HG02943 (cell line): ENCODE data around the gene TPK1.

ENCODE experiments used
- ATAC-seq: cut with Tn5 transposase; IDR thresholded peaks from one replicate; pipeline ENCODE4 v1.9.1; 2021; ENCODE audit warnings: mild to moderate bottlenecking, low read depth, moderate library complexity; ENCODE audit not compliant: unreplicated experiment

TPK1 gene

GRCh38 chr7:144497282-144497681, 338.6 kb downstream of the TPK1 start:
- no peak for ATAC-seq

- ATAC-seq = no peak
These were observed 341.5 kb downstream of the TPK1 start for GRCh38 chr7:144494355-144494754.

GRCh38 chr7:144489504-144489903, 346.3 kb downstream of the TPK1 start:
- ATAC-seq = no peak

- no peak for ATAC-seq
These were observed 346.9 kb downstream of the TPK1 start for GRCh38 chr7:144488977-144489376.

- no peak for ATAC-seq
These were observed 348.0 kb downstream of the TPK1 start for GRCh38 chr7:144487901-144488300.

DNA sequence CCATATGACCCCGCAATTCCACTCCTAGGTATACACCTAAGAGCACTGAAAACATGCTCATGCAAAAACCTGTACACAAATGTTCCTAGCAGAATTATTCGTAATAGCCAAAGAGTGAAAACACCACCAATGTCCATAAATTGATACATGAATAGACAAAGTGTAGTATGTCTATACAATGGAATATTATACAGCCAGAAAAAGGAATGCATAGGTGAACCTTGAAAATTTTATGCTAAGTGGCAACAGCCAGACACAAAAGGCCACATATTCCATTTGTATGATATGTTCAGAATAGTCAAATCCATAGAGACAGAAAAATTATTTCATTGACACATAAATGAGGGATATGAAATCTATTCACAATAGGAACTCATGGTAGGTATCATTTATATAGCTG, 351.4 kb downstream of the TPK1 start:
- ATAC-seq = no peak

GRCh38 chr7:144483189-144483588, 352.7 kb downstream of the TPK1 start:
- ATAC-seq = no peak

DNA sequence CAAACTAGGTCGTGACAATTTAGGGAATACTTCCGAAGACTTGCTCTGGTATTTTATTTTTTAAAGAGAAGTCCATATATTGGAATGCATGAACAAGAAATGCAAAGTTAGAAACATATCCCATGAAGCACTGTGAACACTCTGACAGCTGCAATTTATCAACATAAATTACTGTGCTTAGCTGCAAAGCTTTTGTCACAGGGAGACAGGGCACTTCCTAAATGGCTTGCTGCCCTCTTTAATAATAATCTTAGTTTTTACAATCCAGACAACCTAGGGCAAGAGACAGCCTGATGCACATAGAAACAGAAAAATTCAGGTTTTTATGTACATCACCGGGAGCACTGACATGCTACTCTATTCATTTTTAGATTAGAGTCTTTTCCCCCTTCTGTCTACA, 354.0 kb downstream of the TPK1 start:
- ATAC-seq = no peak

DNA sequence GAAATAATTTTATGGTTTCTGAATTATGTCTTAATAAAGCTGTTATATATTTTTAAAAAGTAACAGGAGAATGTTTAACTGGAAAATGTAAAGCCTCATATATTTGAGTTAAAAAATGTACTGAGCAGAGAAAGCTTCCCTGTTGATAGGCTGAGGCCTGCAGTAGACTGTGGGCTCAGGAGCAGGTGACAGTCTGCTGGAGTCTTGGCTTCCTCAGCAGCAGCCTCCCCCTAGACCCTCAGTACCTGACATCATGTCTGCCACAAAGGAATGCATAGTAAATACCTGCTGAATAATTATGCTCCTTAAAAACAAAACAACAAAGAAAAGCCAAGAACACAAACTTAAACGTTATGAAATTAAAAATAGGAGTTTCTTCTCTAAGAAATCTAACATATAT, 358.5 kb downstream of the TPK1 start:
- ATAC-seq = no peak

DNA sequence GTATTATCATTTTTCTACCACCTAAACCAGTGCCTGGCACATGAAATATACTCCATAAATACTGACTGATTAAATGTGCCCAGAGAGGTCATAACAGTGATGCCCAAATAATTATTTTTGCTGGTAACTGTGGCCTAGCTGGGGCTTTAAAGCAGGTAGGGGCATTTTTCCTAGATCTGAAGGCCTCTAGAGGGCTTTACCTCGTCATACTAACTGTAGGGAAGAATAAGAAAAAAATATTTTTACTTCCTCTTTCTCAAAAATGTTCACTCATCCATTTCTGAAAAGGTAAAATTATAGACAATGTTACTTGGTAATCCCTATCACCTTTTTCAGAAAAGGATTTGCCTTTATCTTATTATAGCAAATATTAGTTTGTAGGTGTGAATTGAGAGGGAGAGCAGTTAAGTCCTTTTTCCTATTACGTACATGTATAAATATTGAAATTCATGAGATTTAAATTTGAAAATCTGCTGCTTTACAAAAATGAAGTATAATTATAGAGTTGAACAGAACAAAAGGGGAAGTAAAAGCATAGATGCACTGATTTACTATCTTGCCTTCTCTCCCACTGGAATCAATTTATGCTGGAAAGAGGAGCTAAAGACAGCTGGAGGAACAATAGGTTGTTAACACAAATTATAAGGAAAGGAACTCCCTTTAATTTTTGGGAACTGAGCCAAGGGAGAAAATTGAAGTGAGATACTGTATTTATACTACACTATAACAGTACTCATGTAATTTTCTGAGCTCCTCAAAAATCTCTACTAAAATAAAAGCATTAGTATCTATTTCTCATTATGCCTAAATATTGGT, 360.8 kb downstream of the TPK1 start:
- no peak for ATAC-seq

GRCh38 chr7:144474363-144474762, 361.5 kb downstream of the TPK1 start:
- ATAC-seq = no peak

GRCh38 chr7:144473908-144474307, 361.9 kb downstream of the TPK1 start:
- ATAC-seq = no peak

DNA sequence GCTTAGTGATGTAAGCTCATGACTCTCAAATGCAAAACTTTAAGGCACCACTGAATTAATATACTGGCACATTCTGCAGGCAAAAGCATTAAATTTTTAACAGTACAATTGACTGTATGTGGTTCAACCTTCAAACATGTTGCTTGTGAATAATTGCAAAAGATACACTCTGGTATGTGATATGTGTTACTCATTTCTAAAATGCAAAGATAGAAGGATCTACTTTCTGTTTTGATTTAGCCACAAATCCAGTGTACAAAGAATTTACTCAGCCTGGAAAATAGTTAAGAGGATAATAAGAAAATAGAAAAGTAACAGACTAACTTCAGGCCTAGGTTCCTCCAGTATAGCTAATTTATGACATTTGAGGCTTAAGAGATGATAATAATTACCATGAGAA, 365.8 kb downstream of the TPK1 start:
- ATAC-seq = no peak

DNA sequence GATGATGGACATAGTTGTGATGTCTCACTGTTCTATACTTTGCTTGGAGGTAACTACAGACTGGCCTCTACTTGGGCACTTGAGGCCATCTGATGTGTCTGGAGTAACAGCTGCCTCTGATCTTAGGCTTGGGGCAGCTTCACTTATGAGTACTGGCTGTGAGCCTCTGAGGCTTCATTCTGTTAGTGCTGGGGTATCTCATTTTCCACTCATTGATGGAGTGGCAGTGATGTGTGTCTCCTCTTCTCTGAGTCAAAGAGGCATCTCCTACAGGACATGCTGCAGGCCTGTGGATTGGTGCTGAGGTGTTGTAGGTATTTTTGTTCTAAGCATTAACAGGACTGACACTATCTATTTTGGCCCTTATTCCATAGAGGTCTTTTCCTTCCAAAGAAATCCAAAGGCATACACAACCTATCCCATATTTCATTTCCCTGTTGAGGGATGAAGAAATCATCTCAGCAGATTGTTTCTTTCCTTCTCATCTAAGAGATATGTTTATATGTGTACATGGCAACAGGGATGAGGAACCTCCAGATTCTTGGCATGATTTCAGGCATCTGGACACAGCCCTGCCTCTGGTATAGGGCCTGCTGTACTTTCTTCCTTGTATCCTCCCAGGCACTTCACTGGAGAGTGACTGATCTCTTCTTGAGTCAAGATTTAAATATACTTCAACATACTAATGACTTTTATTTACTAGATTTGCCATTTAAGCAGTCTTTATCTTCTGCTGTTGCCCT, 366.7 kb downstream of the TPK1 start:
- ATAC-seq = no peak

GRCh38 chr7:144459635-144460034, 376.2 kb downstream of the TPK1 start:
- no peak for ATAC-seq

GRCh38 chr7:144455040-144455404, 380.8 kb downstream of the TPK1 start:
- no peak for ATAC-seq

GRCh38 chr7:144454256-144455039, 381.4 kb downstream of the TPK1 start:
- no peak for ATAC-seq

GRCh38 chr7:144452064-144452463, 383.8 kb downstream of the TPK1 start:
- ATAC-seq = no peak

- ATAC-seq = no peak
These were observed 390.3 kb downstream of the TPK1 start for GRCh38 chr7:144445590-144445989.

DNA sequence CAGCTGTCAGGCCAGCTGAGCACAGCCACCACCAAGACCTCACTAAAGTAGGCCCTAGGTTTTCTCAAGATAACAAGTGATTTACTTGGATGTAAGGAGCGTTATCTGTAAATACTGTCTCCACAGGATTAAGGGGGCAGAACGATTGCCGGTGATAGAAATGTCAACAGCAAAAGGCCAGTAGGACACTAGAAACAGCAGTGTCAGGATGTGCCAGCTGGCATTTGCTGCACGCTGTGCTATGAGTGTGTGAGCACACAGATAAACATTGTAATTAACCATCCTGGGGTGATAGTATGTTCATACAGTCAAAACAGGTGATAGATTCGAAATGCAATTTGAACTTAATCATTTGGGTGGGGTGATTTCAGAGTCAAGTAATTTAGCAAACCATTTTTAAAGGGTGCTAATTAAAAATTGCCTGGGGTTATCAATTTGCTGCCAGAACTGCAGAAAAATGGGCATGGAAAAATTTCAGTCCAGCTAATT, 396.1 kb downstream of the TPK1 start:
- no peak for ATAC-seq

DNA sequence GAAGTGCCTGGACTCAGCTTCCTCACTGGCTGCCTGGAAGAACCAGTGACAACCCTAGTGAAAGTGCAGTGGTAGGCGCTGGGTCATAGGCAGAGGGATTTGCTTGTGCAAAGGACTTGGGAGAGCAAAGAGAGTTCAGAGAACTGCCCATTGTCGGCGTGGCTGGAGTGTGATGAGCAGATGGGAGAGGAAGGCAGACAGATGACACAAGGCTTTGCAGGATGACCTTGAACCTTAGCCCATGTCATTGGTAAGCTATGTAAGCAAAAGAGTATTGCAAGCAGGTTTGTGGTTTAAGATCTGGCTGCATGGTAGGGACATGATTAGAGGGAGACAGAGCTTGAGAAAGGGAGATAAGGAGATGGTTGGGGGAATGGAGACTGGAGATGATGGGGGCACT, 397.1 kb downstream of the TPK1 start:
- ATAC-seq = no peak
